Keratinocyte (primary cell): Measurements from ENCODE around the gene SH2B3. TPM values are rescaled to one million over a fixed set of nuclear protein-coding genes. Genes with fewer than 3 reads are reported as not detected.

ENCODE experiments used
- DNase-seq: peaks from one replicate; pipeline ENCODE4 v3.0.0-alpha.2; 2011; ENCODE audit warnings: low read depth, missing footprints, low spot score
- FAIRE-seq: peaks from 2 replicates; lab custom pipeline; 2011; peaks lifted over from hg19 to GRCh38; lab: Jason Lieb, UNC
- H2AFZ ChIP-seq: 2 replicates; pipeline ENCODE4 v1.6.0; 2012; ENCODE audit warnings: low read length, control low read depth, inconsistent platforms; ENCODE audit not compliant: control insufficient read depth
- H3K27ac ChIP-seq: 2 replicates; pipeline ENCODE4 v1.5.1; 2011; ENCODE audit warnings: low read length; ENCODE audit not compliant: control insufficient read depth, insufficient read depth
- H3K27me3 ChIP-seq: 3 replicates; pipeline ENCODE4 v1.6.0; 2011; ENCODE audit warnings: low read length; ENCODE audit not compliant: control insufficient read depth, insufficient read depth; ENCODE audit errors: extremely low read depth
- H3K36me3 ChIP-seq, 2 experiments: 2 replicates in 1 of 2; 3 replicates in 1 of 2; pipeline ENCODE4 v1.5.1; 2011; ENCODE audit warnings: low read length in 2 of 2, mild to moderate bottlenecking in 1 of 2; ENCODE audit not compliant: control insufficient read depth in 2 of 2, insufficient read depth in 2 of 2; ENCODE audit errors: extremely low read depth in 1 of 2
- H3K4me1 ChIP-seq: 3 replicates; pipeline ENCODE4 v1.5.1; 2011; ENCODE audit warnings: low read length; ENCODE audit not compliant: control insufficient read depth, insufficient read depth; ENCODE audit errors: extremely low read depth
- H3K4me2 ChIP-seq: 3 replicates; pipeline ENCODE4 v1.6.0; 2011; ENCODE audit warnings: low read depth, low read length; ENCODE audit not compliant: control insufficient read depth, insufficient read depth; ENCODE audit errors: extremely low read depth
- H3K4me3 ChIP-seq, 3 experiments: fragments of 200-600 bp in 1 of 3; sonication (generic) in 1 of 3; 2 replicates in 2 of 3; 3 replicates in 1 of 3; pipeline ENCODE4 v1.5.1; 2011 to 2016; ENCODE audit warnings: low read length in 3 of 3, mild to moderate bottlenecking in 3 of 3, control low read depth in 2 of 3, inconsistent platforms in 1 of 3, low read depth in 1 of 3, mixed read lengths in 1 of 3, mixed run types in 1 of 3, moderate library complexity in 1 of 3; ENCODE audit not compliant: control insufficient read depth in 2 of 3, insufficient read depth in 2 of 3; ENCODE audit errors: extremely low read depth in 1 of 3
- H3K79me2 ChIP-seq: 2 replicates; pipeline ENCODE4 v1.6.0; 2012; ENCODE audit warnings: low read length; ENCODE audit not compliant: control insufficient read depth, insufficient read depth
- H3K9ac ChIP-seq: 3 replicates; pipeline ENCODE4 v1.6.0; 2011; ENCODE audit warnings: low read length; ENCODE audit not compliant: control insufficient read depth, insufficient read depth; ENCODE audit errors: extremely low read depth
- H3K9me1 ChIP-seq: 3 replicates; pipeline ENCODE4 v1.6.0; 2011; ENCODE audit warnings: low read length; ENCODE audit not compliant: control insufficient read depth, insufficient read depth; ENCODE audit errors: extremely low read depth
- H3K9me3 ChIP-seq: 2 replicates; pipeline ENCODE4 v1.5.1; 2012; ENCODE audit warnings: low read depth, low read length; ENCODE audit not compliant: control insufficient read depth
- H4K20me1 ChIP-seq: 3 replicates; pipeline ENCODE4 v1.6.0; 2011; ENCODE audit warnings: low read length; ENCODE audit not compliant: control insufficient read depth, insufficient read depth; ENCODE audit errors: extremely low read depth
- CTCF ChIP-seq, 3 experiments: IDR thresholded peaks in 1 of 3; conservative IDR thresholded peaks in 1 of 3; optimal IDR thresholded peaks in 1 of 3; 2 replicates in 2 of 3; 3 replicates in 1 of 3; pipeline versions ENCODE3 to v1.5.1; 2011; ENCODE audit warnings: low read length in 3 of 3, mild to moderate bottlenecking in 3 of 3, moderate library complexity in 2 of 3, control low read depth in 1 of 3, inconsistent platforms in 1 of 3; ENCODE audit not compliant: insufficient read depth in 2 of 3; ENCODE audit errors: extremely low read depth in 1 of 3
- EZH2 ChIP-seq: IDR thresholded peaks from one replicate; pipeline ENCODE4 v1.6.1; 2012; ENCODE audit warnings: inconsistent platforms, mild to moderate bottlenecking, low read length, moderate library complexity
- dilution Hi-C: fragments of 300-500 bp; cut with MboI; formaldehyde crosslinking; loops from one replicate; pipeline ENCODE4 v1.7.0; 2020; ENCODE audit warnings: low sequenced_read_pairs; ENCODE audit not compliant: extremely low pct_ligation_motif_present
- polyA plus RNA-seq, 5 experiments: library from polyadenylated mRNA; depleted of rRNA in 3 of 5; stranded (reverse) in 3 of 5; stranded (forward) in 1 of 5; unstranded in 1 of 5; fragments of >200 nt; gene quantifications; 1 replicate in 1 of 5; 2 replicates in 3 of 5; 3 replicates in 1 of 5; pipeline versions ENCODE4 v1.2.1 to v1.2.3, GENCODE V29; 2011 to 2012; ENCODE audit warnings: missing spikeins in 2 of 5, low read depth in 1 of 5, low replicate concordance in 1 of 5

Gene SH2B3
- polyA plus RNA-seq, 1 donor (not counting 4 experiments of a cell fraction or from before 2014, with no cell fraction given) = 7.7 TPM

GRCh38 chr12:111412007-111412829 lies 6.5 kb downstream of the SH2B3 start:
- Histone ChIP-seq H3K79me2 (peaks cover 70% of the 10 kb centered on the region), H3K27ac (no peak overlapping the region), H3K9me3 (no peaks in the 10 kb centered on the region), H3K9me1 (peaks cover 4% of the 10 kb centered on the region), H2AFZ (no peak overlapping the region), H4K20me1 (peaks cover 16% of the 10 kb centered on the region), H3K4me1 (peaks cover 38% of the 10 kb centered on the region), H3K27me3 (no peaks in the 10 kb centered on the region), H3K4me2 (no peak overlapping the region), H3K9ac (no peak overlapping the region), H3K4me3 (no peak overlapping the region), H3K36me3 (peaks cover 0 to 11% of the 10 kb centered on the region in 2 experiments)
- DNase-seq = no peak
- no peak for FAIRE-seq
- TF ChIP-seq CTCF (optimal IDR thresholded peaks at IDR 0.05 in 1 of 3, IDR thresholded peaks at IDR 0.05 in 1 of 3, conservative IDR thresholded peaks at IDR 0.05 in 1 of 3; ENCODE audit: extremely low read depth in 1 of 3, insufficient read depth in 2 of 3, low read length in 3 of 3) = no peak
- dilution Hi-C loops = no loop called here

- Histone ChIP-seq H4K20me1 (peaks cover 16% of the 10 kb centered on the region), H3K27ac (no peak overlapping the region), H3K4me1 (peaks cover 31% of the 10 kb centered on the region), H3K79me2 (peaks cover 69% of the 10 kb centered on the region), H3K4me2 (no peak overlapping the region), H3K9me1 (peaks cover 4% of the 10 kb centered on the region), H3K36me3 (peaks cover 0 to 14% of the 10 kb centered on the region in 2 experiments), H3K9me3 (no peaks in the 10 kb centered on the region), H3K27me3 (no peaks in the 10 kb centered on the region), H2AFZ (no peak overlapping the region), H3K4me3 (no peak overlapping the region), H3K9ac (no peak overlapping the region)
- DNase-seq (no peak), FAIRE-seq (no peak)
- dilution Hi-C loops = no loop called here
- no peak for TF ChIP-seq EZH2
- TF ChIP-seq CTCF (optimal IDR thresholded peaks at IDR 0.05 in 1 of 3, IDR thresholded peaks at IDR 0.05 in 1 of 3, conservative IDR thresholded peaks at IDR 0.05 in 1 of 3; ENCODE audit: extremely low read depth in 1 of 3, insufficient read depth in 2 of 3, low read length in 3 of 3) = no peak
Measured at GRCh38 chr12:111412830-111413441, 7.2 kb downstream of the SH2B3 start.
